Activated T-cell treated with anti-CD3 and anti-CD28 coated beads, Interleukin-2, amount 50 U/mL, for 24 hours (primary cell): Measurements from ENCODE around the gene CRADD.

Experiments
- DNase-seq: peaks from one replicate; pipeline ENCODE4 v3.0.0-alpha.2; 2020
- H3K27ac Mint-ChIP-seq: 2 replicates; pipeline ENCODE4 v1.8.0; 2020; ENCODE audit warnings: mild to moderate bottlenecking, mixed read lengths
- H3K27me3 Mint-ChIP-seq: 2 replicates; pipeline ENCODE4 v1.8.0; 2020; ENCODE audit warnings: mixed read lengths
- H3K36me3 Mint-ChIP-seq: 2 replicates; pipeline ENCODE4 v1.8.0; 2020; ENCODE audit warnings: low read depth, mixed read lengths
- H3K4me1 Mint-ChIP-seq: 2 replicates; pipeline ENCODE4 v1.8.0; 2020; ENCODE audit warnings: low read depth, mixed read lengths
- H3K4me3 Mint-ChIP-seq: 2 replicates; pipeline ENCODE4 v1.8.0; 2020; ENCODE audit warnings: mild to moderate bottlenecking, moderate library complexity, mixed read lengths
- H3K9me3 Mint-ChIP-seq: 2 replicates; pipeline ENCODE4 v1.8.0; 2020; ENCODE audit warnings: mixed read lengths

The CRADD gene

DNA sequence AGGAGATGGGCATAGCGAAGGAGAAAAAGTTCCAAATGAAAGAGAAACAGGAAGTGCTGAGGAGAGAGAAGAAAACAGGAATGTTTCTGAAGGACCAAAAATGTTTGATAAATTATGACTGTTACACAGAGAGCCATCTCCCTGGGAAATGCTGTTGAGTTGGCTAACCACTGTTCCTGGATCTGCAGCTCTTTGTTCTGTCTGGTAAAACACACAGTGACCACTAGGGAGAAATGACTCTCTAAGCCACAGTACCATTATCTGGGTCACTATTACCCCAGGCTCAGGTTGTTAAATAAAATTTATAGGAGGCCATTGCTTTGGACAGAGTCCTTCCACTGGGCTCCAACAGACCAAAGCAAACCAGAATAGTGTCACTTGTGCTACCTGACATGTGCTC, 219.3 kb downstream of the CRADD start:
- H3K9me3 Mint-ChIP-seq = no peaks in the 10 kb centered on the region
- H3K27ac Mint-ChIP-seq = no peak overlapping the region
- H3K4me1 Mint-ChIP-seq = peaks cover 9% of the 10 kb centered on the region
- no peaks in the 10 kb centered on the region for H3K27me3 Mint-ChIP-seq
- DNase-seq = no peak
- no peak overlapping the region for H3K4me3 Mint-ChIP-seq
- H3K36me3 Mint-ChIP-seq = no peaks in the 10 kb centered on the region

DNA sequence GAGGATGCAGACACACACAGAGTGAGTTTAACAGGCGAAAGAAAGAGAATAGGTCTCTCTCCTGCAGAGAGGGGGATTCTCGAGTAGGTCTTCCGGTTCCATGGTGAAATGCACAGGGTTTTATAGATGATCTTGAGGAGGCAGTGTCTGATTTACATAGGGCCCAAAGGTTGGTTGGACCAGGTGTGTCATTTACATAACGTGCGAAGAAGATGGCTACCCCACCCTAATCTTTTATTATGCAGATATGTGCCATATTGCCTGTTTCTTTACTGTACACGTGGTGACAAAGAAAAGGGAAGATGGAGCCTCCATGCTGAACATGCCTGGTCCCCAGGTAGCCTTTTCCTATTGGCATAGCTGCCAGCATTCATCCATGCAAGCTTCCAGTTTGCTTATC, 219.8 kb downstream of the CRADD start:
- Mint-ChIP-seq H3K4me3 (no peak overlapping the region), H3K9me3 (no peaks in the 10 kb centered on the region), H3K27ac (no peak overlapping the region), H3K27me3 (no peaks in the 10 kb centered on the region), H3K4me1 (peaks cover 9% of the 10 kb centered on the region), H3K36me3 (no peaks in the 10 kb centered on the region)
- DNase-seq = no peak

DNA sequence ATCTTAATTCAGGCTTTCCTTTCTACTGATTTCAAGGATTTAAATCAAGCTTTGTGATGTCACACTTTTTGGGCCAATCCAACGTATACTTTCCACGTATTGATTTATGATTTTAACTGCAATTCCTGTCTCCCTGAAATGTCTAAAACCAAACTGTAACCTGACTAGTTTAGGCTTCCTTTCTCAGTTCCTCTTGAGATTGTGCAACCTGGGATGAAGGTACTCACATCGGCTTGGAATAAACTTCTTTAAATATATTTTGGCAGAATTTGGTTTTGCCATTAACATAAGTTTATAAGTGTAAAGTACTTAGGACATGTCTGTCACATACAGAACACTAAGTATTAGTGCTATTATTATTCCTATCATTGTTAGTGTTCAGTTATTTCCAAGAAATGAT, 224.6 kb downstream of the CRADD start:
- Mint-ChIP-seq H3K36me3 (no peaks in the 10 kb centered on the region), H3K27ac (no peak overlapping the region), H3K4me1 (peaks cover 9% of the 10 kb centered on the region), H3K27me3 (no peaks in the 10 kb centered on the region), H3K9me3 (no peaks in the 10 kb centered on the region), H3K4me3 (no peak overlapping the region)
- DNase-seq = no peak

DNA sequence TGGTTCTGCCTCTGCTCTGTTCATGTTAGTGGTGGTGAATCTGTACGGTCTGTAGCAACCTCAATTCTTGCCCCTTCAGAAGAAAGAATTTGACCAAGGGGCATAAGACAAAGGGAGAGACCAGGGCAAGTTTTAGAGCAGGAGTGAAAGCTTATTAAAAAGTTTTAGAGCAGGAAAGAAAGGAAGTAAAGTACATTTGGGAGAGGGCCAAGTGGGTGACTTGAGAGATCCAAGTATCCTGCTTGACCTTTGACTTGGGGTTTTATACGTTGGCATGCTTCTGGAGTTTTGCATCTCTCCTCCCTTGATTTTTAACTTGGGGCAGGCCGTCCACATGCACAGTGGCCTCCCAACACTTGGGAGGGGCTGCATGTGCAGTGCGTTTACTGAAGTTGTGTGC, 225.0 kb downstream of the CRADD start:
- Mint-ChIP-seq H3K27ac (no peak overlapping the region), H3K27me3 (no peaks in the 10 kb centered on the region), H3K36me3 (no peaks in the 10 kb centered on the region), H3K9me3 (no peaks in the 10 kb centered on the region), H3K4me3 (no peak overlapping the region), H3K4me1 (peaks cover 9% of the 10 kb centered on the region)
- no peak for DNase-seq

DNA sequence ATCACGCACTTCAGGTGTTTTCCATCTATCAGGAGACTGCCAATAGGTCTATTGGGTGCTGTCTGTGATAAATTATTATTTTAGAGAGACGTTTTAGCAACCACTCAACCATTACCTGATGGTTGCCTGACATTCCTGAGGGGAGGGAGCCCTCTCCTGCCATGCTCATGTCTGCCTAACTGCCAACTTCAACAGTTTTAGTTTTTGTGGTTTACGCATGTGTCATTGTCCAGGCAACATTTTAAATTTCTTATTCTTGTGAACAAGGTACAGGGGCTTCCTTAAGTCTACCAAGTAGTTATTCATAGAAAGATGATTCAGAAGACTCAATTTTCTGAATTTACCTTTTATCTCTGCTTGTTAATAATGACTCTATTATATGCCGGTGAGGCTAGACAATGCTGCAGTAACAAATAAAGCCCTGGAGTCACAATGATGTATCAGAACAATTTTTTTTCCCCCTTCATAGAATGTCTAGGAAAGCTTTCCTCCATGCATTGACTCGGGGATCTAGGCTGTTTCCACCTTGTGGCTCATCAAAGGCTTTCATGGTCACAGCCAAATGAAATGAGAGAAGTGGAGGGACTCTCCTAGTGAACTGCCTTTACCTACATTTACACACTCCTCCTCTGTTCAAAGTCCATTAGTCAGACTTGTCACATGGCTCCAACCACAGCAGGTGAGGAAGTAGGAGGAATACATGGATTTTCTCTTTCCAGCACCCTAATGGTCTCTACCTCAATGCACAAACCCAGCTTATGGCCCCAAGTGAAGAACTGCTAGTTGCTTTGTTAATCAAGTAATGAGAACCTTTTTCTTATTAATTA, 225.8 kb downstream of the CRADD start:
- H3K27me3 Mint-ChIP-seq = no peaks in the 10 kb centered on the region
- DNase-seq = no peak
- no peaks in the 10 kb centered on the region for H3K9me3 Mint-ChIP-seq
- H3K4me3 Mint-ChIP-seq = no peak overlapping the region
- H3K36me3 Mint-ChIP-seq = no peaks in the 10 kb centered on the region
- peaks cover 9% of the 10 kb centered on the region for H3K4me1 Mint-ChIP-seq
- H3K27ac Mint-ChIP-seq = no peak overlapping the region

DNA sequence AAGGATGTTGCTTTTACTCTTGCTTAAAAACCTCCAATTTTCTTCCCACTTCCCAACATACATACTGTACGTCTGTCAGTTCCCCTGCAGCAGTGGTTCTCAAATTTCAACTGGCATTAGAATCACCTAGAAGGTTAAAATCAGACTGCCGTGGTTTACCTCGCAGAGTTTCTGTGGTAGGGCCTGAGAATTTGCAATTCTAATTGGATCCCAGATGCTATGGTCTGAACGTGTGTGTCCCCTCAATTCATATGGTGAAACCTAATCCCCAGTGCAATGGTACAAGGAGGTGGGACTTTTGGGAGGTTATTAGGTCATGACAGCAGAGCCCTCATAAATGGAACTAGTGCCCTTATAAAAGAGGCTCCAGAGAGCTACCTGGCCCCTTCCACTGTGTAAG, 226.9 kb downstream of the CRADD start:
- H3K36me3 Mint-ChIP-seq = no peaks in the 10 kb centered on the region
- no peak overlapping the region for H3K27ac Mint-ChIP-seq
- no peaks in the 10 kb centered on the region for H3K27me3 Mint-ChIP-seq
- DNase-seq = no peak
- no peaks in the 10 kb centered on the region for H3K9me3 Mint-ChIP-seq
- H3K4me1 Mint-ChIP-seq = peaks cover 4% of the 10 kb centered on the region
- H3K4me3 Mint-ChIP-seq = no peak overlapping the region

DNA sequence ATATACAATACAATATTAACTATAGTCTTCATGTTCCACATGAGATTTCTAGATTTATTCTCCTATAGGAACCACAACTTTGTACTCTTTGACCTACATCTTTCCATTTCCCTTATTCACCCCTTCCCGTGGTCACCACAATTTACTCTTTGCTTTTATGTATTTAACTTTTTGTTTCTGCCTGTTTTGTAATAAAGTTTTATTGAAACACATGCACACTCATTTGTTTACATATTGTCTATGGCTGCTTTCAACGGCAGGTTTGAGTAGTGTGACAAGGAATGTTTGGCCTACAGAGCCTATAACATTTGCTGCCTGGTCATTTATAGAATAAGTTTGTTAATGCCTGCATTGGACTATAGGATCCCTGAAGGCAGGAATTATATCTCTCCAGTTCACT, 231.1 kb downstream of the CRADD start:
- H3K36me3 Mint-ChIP-seq = no peaks in the 10 kb centered on the region
- no peaks in the 10 kb centered on the region for H3K4me1 Mint-ChIP-seq
- no peak overlapping the region for H3K4me3 Mint-ChIP-seq
- no peak for DNase-seq
- H3K9me3 Mint-ChIP-seq = no peaks in the 10 kb centered on the region
- H3K27me3 Mint-ChIP-seq = no peaks in the 10 kb centered on the region
- no peak overlapping the region for H3K27ac Mint-ChIP-seq

DNA sequence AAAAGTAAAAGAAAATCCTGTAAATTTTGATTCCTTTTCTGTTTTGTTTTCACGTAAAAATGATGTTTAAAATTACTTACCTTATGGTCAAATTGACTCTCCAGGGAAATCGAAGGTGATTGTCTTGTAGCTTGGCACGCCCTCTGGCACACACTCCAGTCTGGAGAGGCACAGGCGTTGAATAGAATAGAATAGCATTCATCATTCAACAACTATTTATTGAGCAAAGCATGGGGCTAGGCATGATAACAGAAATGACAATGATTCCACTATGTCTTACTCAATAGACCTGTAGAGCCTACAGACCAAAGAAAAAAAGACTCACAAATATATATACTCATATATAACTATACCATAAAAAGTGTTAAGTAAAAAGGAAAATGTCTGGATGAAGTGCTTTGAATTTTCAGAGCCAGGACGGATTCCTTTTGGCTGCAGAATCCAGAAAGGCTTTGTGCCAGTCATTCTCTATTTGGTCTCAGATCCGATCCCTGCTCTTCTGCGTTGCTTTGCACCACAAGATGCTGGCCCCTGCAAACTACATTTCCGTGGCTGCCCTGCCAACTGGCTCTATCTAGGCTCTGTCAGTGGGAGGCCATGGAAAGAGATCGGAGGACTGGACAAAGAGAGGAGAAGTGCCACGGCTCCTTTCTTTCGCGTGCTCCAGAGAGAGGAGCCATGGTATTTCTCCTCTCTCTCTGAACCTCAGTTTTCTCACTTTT, 231.8 kb downstream of the CRADD start:
- Mint-ChIP-seq H3K36me3 (no peaks in the 10 kb centered on the region), H3K27me3 (no peaks in the 10 kb centered on the region), H3K9me3 (no peaks in the 10 kb centered on the region), H3K27ac (no peak overlapping the region), H3K4me1 (no peaks in the 10 kb centered on the region), H3K4me3 (no peak overlapping the region)
- no peak for DNase-seq

DNA sequence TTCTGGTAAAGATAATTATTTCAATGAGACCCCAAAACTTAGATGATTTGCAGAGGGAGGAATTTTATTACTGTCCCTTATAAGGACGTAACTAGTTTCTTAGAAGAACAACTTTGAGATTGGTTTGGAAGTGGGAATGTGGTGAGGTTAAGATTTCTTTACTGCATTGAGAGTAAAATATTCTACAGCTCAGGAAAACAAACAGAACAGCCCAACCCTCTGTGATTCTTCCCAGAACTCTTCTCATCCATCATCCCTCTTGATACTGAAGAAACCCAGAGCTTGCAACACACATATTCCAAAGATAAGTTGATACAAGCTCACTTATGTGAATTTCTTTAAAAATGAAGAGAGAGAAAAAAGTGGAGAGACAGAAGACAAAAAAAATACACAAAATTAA, 234.2 kb downstream of the CRADD start:
- H3K9me3 Mint-ChIP-seq = no peaks in the 10 kb centered on the region
- DNase-seq = no peak
- no peaks in the 10 kb centered on the region for H3K27me3 Mint-ChIP-seq
- no peaks in the 10 kb centered on the region for H3K4me1 Mint-ChIP-seq
- no peaks in the 10 kb centered on the region for H3K36me3 Mint-ChIP-seq
- no peak overlapping the region for H3K4me3 Mint-ChIP-seq
- no peak overlapping the region for H3K27ac Mint-ChIP-seq

DNA sequence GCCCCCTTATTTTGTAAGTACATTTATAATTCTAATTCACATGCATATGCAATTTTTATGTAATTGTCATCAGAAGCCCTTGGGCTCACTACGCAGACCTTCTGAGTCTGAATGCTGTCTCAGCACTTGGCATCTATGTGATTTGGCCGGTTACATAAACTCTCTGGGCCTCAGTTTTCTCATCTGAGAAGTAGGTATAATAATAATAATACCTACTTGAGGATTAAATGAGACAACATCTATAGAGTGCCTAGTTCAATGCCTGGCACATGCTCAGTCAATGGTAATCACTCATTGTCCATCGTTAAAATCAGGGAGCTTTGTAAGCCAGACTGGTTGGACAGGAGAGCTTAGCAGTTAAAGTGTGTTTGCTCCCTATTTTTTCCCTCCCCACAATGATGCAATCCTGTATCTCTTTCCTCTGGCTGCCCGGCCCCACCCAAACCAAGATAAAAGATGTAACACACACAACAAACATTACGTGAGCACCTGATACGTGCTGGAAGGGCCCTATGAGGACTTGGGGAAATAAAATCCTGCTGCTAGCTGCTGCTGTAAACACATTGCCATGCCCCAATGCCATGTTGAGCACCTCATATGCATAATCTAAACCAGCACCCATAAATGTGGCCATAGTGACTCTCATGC, 235.0 kb downstream of the CRADD start:
- DNase-seq = no peak
- Mint-ChIP-seq H3K36me3 (no peaks in the 10 kb centered on the region), H3K4me1 (no peaks in the 10 kb centered on the region), H3K27me3 (no peaks in the 10 kb centered on the region), H3K4me3 (no peak overlapping the region), H3K27ac (no peak overlapping the region), H3K9me3 (no peaks in the 10 kb centered on the region)

DNA sequence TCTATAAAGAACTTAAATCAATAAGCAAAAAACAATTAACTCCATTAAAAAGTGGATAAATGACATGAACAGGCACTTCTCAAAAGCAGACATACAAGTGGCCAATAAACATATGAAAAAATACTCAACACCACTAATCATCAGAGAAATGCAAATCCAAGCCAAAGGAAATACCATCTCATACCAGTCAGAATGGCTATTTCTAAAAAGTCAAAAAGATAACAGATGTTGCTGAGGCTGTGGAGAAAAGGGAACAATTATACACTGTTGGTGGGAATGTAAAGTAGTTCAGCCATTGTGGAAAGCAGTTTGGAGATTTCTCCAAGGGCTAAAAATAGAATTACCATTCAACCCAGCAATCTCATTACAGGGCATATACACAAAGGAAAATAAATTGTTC, 236.7 kb downstream of the CRADD start:
- no peaks in the 10 kb centered on the region for H3K27me3 Mint-ChIP-seq
- DNase-seq = no peak
- H3K4me3 Mint-ChIP-seq = no peak overlapping the region
- no peaks in the 10 kb centered on the region for H3K9me3 Mint-ChIP-seq
- H3K4me1 Mint-ChIP-seq = no peaks in the 10 kb centered on the region
- no peak overlapping the region for H3K27ac Mint-ChIP-seq
- no peaks in the 10 kb centered on the region for H3K36me3 Mint-ChIP-seq

DNA sequence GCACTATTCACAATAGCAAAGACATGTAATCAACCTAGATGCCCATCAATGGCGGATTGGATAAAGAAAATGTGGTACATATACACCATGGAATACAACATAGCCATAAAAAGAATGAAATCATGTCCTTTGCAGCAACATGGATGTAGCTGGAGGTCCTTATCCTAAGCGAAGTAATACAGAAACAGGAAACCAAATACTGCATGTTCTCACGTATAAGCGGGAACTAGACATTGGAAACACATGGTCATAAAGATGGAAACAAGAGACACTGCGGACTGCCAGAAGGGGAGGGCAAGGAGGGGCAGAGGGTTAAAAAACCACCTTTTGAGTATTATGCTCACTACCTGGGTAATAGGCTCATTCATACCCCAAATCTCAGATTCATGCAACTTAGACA, 237.1 kb downstream of the CRADD start:
- Mint-ChIP-seq H3K4me3 (no peak overlapping the region), H3K27ac (no peak overlapping the region), H3K36me3 (no peaks in the 10 kb centered on the region), H3K27me3 (no peaks in the 10 kb centered on the region), H3K4me1 (no peaks in the 10 kb centered on the region), H3K9me3 (no peaks in the 10 kb centered on the region)
- no peak for DNase-seq

DNA sequence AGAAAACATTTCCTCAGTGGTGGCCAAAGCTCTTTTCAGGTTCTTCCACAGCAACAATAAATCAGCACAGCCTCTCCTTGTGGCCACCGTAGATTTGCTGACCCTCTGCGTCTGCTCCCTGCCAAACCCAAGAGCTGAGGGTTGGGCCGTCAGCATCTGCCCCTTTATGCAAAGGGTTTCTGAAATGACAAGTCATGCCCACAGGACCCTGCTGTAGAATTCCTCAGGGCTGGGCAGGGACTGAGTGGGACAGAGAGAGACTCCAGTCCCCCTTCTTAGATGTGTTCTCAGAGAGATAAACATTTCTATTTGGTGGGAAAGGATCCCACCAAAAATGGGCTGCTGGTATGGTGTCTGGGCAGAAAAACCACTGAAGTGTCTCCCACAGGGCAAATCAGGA, 238.2 kb downstream of the CRADD start:
- no peaks in the 10 kb centered on the region for H3K4me1 Mint-ChIP-seq
- H3K27me3 Mint-ChIP-seq = no peaks in the 10 kb centered on the region
- H3K36me3 Mint-ChIP-seq = no peaks in the 10 kb centered on the region
- no peak for DNase-seq
- no peak overlapping the region for H3K27ac Mint-ChIP-seq
- H3K4me3 Mint-ChIP-seq = no peak overlapping the region
- H3K9me3 Mint-ChIP-seq = no peaks in the 10 kb centered on the region

DNA sequence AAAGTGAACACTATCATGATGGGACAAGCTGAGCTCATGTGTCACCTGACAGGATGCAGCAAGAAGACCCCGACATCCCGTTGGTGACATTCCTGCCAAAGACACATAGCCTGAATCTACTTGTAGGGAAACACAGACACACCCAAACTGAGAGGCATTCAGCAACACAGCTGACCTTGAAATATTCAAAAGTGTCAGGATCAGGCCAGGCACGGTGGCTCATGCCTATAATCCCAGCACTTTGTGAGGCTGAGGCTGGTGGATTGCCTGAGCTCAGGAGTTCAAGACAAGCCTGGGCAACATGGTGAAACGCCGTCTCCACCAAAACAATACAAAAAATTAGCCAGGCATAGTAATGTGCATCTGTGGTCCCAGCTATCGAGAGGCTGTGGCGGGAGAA, 239.2 kb downstream of the CRADD start:
- Mint-ChIP-seq H3K9me3 (no peaks in the 10 kb centered on the region), H3K4me1 (no peaks in the 10 kb centered on the region), H3K4me3 (no peak overlapping the region), H3K27ac (no peak overlapping the region), H3K36me3 (no peaks in the 10 kb centered on the region), H3K27me3 (no peaks in the 10 kb centered on the region)
- no peak for DNase-seq

DNA sequence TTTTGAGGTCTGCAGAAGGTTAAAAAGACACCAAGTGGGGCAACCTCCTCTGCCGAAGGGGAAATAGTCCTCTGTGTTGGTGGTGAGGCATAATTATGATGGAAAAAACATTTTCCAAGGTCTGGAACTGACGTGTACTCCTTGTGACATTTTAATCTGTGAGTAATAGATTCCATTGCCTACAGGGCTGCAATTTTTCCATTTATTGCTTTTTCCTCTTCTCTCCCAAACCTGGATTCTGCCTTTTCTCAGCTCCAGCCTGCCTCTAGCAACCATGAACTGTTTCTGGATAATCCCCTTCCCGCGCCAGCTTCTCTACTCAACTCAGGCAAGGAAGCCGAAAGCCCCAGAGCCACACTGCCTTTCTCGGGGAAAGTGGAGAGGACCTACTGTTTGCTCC, 241.1 kb downstream of the CRADD start:
- no peak for DNase-seq
- Mint-ChIP-seq H3K4me3 (no peak overlapping the region), H3K36me3 (no peaks in the 10 kb centered on the region), H3K4me1 (peaks cover 3% of the 10 kb centered on the region), H3K27me3 (no peaks in the 10 kb centered on the region), H3K27ac (no peak overlapping the region), H3K9me3 (no peaks in the 10 kb centered on the region)
